NCI-H82 treated with DMSO at 0.1 percent for 48 hours (cell line): ENCODE results near the gene ANXA11.
"Not testable (repeated sequence)": the region's sequence is repeated elsewhere in the genome, so short reads cannot be mapped to it uniquely, and the experiment has no call there.

Experiments
- DNase-seq: peaks from one replicate; lab custom pipeline; 2025; ENCODE audit not compliant: unreplicated experiment; lab: John Stamatoyannopoulos, UW

ANXA11 gene

GRCh38 chr10:80210259-80210658 lies 4.9 kb upstream of the ANXA11 start:
- DNase-seq, result no peak

DNA sequence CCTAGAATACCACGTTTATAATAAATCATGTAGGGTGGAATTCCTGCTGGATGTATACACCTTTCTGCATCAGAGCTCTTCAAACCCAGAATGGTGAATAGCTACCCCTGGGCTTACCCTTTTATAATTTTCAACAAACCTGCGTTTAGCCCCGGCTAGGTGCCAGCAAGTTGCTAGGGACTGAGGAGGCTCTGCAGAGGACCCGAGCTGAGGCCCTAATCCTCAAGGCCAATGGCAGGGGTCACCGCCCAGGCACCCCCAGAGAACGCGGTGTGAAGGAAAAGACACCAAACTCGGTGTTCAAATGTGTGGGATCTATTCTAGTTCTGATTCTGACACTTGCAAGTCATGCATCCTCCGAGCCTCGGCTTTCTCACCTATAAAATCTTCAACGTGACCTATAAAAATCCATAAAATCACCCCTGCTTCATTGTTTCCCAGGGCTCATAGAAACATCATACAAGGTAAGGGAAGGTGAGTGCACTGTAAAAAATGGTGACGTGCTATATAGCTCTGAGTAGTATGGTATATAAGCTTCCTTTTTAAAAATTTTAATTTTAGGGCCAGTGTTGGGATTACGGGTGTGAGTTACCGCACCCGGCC lies 2.5 kb upstream of the ANXA11 start:
- no peak for DNase-seq

DNA sequence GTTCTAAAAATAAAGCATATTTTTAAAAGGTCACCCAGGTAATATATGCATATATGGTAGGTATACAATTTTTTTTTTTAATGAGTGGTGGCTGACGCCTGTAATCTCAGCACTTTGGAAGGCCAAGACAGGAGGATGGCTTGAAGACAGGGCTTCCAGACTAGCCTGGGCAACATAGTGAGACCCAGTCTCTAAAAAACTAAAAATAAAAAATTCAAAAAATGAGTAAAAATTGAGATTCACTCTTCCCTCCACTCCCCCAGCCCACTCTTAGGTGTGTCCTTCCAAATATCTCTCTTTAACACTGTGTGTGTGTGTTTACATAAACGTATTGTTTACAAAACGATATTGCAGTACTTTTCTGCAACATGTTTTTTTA lies 929 bp upstream of the ANXA11 start:
- DNase-seq, result no peak

DNA sequence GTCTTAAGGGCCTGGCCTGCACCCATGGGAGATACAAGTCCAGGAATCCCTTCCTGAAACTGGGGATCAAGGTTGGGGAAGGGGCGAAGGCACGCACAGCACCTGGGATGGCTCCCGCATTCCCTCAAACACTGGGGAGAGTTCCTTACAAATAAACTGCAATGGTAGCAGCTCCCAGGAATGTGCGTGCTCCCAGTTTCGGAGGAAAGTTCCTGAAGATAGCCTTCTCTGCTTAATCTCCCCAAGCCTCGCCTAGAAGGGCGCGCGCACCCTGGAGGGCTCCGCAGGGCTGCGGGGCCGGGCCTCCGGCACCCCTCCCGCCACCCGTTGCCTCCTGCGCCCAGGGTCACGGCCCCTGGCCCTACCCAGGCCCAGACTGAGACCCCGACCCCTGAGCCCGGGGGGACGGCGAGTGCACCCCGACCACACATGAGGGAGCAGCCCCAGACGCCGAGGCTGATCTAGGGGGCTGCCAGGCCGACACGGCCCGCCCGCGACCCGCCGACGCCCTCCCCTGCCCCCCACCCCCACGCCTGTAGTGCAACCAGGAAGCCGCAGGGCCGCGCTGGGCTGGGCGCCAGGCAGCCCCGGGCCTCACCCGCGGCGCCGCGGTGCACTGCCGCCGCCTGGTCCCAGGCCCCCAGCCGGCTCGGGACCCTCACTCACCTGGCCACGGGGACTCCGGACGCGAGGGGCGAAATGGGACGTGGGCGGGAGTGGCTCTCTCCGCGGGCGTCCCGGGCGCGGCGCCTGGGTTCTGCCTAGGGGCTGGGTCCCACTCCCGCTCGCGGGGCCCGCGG lies 460 bp downstream of the ANXA11 start:
- DNase-seq, result no peak

DNA sequence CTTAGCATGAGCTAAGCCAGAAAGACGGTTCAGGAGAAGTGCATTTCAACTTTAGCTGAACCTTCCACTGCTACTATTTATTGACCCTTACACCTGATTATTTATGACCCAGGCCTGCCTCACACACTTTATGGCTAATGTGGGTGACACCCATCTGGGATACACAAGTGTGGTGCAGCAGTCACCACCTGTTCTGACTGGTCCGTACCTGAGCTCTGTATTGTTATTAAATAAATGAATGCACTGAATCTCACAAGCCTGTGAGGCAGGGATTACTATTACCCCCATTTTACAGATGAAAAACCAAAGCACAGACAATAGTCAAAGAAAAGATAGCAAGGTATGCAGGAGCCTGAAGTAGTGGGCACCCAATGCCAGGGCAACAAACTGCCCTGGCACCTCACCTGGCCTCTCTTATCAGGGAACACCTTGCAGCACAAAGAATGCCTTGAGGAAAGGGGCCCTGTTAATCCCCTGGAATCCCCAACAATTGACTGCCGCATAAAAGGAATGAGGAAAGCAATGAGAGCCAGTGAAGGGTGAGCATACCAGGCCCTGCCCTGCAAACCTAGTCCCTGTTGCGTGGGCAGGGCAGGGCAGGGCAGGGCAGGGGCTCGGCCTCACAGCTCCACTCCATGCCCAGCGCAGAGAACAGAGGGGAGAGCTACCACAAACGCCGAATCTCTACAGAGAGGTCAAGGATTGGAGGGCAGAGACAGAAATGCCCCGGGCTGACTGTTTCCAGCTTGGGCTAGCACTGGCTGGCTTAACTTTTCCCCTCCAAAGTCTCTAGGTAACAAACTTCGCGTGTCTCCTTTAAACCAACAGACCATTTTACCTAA lies 1.3 kb downstream of the ANXA11 start:
- DNase-seq, result no peak

DNA sequence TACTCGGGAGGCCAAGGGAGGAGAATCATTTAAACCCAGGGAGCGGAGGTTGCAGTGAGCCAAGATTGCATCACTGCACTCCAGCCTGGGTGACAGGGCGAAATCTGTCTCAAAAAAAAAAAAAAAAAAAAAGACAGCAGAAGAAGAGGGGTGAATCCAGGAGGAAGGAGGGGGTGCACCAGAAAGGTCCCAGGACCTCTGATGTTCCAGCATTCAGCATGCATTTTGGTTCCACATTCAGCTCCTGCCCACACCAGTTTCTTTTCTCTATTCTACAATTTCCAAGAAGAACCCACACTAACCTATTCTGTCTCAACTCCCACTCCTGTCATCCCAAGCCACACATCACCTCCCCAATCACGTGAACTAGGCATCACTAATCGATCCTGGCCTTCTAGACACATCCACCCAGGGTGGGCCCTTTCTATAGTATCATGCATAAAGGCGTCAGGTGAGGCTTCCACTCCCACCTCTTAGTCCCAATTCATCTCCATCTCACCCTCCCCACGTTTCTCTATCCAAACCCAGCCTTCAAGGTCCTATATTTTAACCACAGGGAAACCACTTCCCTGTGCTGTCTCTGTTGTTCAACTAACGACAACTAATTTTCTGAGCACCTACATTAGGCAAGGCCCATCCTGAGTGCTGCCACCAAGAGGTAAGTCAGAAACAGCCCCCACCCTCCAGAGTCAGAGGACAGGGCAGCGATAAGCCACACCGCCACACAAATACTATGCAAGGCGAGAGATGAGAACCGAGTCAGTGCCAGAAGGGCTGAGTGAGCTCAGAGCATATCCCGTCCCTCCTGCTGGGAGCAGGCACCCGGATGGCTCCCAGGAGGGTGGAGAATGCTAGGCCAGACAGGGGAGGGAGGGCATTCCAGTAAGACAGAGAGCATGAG lies 2.2 kb downstream of the ANXA11 start:
- DNase-seq, result no peak

DNA sequence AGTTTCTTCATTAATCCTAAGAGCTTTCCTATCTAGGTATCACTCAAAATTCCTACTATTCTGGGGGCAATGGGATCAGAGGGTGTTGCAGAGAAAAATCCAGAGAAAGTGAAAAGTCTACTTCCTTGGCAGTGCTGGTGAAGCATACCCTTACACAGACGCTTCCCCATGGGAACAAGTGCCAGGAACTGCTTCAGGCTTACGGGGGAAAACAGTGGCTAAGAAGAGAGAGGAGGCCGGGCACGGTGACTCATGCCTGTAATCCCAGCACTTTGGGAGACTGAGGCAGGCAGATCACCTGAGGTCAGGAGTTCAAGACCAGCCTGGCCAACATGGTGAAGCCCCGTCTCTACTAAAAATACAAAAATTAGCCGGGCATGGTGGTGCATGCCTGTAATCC lies 2.8 kb downstream of the ANXA11 start:
- DNase-seq, result not testable (repeated sequence)

DNA sequence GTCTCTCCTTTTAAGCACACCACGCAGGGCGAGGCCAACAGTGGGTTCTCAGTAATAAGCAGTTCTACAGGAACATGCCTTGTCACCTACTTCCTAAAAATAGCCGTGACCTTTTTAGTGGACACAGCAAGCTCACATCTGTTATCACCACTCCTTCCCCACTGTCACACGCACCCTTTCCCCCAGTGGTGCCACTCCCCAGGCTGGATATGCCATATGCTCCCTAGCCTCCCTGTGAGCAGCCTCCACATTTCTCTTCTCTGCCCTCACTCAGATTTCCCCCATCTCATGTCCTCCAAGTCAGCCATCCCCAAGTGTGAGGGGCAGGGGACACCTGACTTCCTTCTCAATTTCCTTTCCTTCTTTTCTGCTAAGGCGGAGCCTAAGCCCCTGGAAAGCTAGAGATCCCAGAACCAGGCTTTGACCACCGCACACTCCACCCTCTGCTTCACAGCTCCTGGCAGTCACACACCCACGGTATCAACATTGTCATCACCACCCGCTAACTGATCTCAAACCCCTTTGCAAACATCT lies 3.7 kb downstream of the ANXA11 start:
- no peak for DNase-seq

DNA sequence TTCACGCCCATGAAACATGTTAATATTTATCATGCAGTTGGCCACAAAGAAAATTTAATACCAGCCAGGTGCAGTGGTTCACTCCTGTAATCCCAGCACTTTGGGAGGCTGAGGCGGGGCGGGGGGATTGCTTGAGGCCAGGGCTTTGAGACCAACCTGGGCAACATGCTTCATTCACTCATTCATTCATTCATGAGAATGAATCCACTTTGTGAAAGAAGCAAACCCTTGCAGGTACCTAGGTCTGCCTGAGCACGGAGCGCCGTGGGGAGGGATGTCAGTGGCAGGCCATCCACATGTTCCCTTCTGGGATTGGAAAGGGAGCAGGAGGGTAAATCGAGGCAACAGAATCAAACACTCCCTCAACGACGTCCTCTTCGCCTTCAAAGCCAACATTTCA lies 4.7 kb downstream of the ANXA11 start:
- no peak for DNase-seq

DNA sequence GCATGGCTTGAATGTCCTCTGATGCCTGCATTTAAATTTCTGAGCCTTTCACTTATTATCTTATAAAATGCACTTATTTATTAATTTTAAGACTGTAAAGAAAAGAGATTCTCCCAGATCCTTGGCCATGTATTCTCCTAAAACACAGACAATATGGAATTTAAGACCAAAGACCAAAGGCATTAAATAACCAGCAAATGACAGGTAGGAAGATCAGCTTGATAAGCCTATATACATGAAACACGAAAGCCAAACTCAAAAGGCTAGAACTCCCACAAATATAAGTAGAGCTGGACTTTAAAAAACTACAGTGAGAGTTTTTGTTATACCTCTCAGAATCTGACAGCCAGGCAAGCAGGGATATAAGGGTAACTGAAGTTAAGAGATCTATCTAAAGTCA lies 5.1 kb downstream of the ANXA11 start:
- DNase-seq, result no peak

DNA sequence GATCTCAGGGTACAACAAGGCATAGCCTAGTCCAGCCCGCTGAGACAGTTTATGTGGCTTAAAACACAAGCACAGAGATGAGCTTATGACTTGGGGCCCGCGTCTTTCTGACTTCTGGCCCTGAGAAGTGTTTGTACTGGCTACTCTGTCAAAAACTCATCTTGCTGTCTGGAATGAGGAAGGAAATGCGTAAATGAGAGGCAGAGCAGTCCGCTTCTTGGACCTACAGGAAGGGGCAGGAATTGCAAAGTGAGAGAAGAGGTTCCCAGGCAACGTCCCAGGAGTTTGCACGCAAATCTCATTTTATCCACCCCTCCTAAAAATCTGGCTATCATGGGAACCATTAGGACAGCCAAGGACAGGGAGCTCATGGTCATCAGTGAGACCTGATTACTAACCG lies 5.5 kb downstream of the ANXA11 start:
- no peak for DNase-seq

DNA sequence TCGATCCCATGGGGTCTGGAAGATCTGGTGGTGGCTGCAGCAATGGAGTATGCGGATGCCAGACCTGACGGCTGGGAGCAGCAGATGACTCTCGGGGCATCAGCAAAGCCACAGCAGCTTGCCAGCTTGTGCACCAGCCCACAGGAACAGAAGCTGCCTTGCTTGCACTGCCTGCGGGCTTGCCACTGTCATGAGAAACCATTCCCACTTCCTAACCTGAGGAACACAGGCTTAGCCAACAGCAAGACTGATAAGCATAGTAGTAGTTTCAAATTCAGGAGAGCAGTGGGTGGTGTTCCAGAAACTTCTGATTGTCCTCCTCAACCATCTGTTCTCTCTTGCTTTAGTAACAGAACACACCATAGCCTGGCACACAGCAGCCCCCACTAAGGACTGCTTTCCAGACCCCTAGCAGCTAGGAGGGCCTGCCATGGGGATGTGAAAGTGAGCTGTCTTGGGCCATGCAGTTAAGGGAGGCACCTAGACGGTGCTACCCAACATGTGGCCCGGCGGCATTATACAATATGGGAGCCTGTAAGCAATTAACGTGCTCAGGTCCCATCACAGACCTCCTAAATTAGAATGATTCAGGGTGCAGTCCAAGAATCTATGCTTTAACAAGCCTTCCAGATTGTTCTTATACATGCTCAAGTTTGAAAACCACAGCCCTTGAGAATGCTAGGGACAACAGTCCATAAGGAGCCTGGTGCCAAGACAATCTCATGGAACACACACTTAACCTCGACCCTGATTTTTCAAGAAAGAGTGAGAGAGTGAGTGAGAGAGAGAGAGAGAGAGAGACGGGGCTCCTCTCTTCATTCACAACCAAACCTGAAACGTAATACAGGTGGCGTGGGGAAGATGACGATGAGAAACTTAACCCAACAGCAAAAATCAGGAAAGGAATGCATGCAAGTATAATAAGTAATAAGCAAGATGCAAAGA lies 7.1 kb downstream of the ANXA11 start:
- DNase-seq, result no peak

- DNase-seq, result no peak
Observed at GRCh38 chr10:80196950-80197315, 8.4 kb downstream of the ANXA11 start.

GRCh38 chr10:80196270-80196949 lies 8.9 kb downstream of the ANXA11 start:
- no peak for DNase-seq

GRCh38 chr10:80195046-80195574 lies 10.2 kb downstream of the ANXA11 start:
- DNase-seq, result no peak

GRCh38 chr10:80194373-80195045 lies 10.8 kb downstream of the ANXA11 start:
- DNase-seq, result no peak

GRCh38 chr10:80192553-80192952 lies 12.8 kb downstream of the ANXA11 start:
- no peak for DNase-seq

GRCh38 chr10:80191589-80192270 lies 13.6 kb downstream of the ANXA11 start:
- no peak for DNase-seq
